ENCODE measurements around the gene AIRE. TPM values are rescaled to one million over a fixed set of nuclear protein-coding genes. Genes with fewer than 3 reads are reported as not detected.

The AIRE gene
- total and polyA plus RNA-seq, 4 donors = 0.05 TPM; not detected in 3

DNA sequence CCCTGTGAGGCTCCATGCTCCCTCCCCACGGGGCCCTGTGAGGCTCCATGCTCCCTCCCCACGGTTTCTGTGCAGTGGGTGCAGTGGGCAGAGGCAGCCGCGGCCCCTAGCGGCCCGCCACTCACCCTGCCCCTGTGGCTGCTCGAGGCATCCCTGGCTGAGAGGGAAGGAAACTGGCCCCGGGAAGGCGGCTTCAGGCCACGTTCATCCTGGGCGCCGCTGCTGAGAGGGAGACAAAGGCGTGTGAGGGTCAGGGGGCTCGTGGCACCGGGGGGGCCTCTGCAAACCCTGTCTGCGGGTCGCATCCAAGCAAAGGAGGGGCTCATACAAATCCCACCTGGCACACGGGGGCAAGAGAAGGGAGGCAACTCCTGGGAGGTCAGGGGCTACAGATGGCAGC lies 45.0 kb downstream of the AIRE start:
- Histone ChIP-seq H3K27ac (ENCODE audit: low read depth in 1 of 2, low read length in 2 of 2) (no peak overlapping the region), H3K36me3 (ENCODE audit: control insufficient read depth in 4 of 4, insufficient read depth in 3 of 4, low read depth in 1 of 4, low read length in 3 of 4) (peaks cover 4 to 27% (median 9%) of the 10 kb centered on the region in 4 donors), H3K9ac (ENCODE audit: low read depth in 1 of 2, low read length in 2 of 2) (no peak overlapping the region), H3K4me1 (ENCODE audit: control insufficient read depth in 4 of 4, insufficient read depth in 4 of 4, low read length in 3 of 4) (no peaks in the 10 kb centered on the region), H3K4me3 (ENCODE audit: low read depth in 1 of 3, low read length in 3 of 3) (no peak overlapping the region), H3K9me3 (ENCODE audit: control insufficient read depth in 4 of 4, low read length in 3 of 4) (no peaks in the 10 kb centered on the region), H3K27me3 (ENCODE audit: control insufficient read depth in 4 of 4, insufficient read depth in 4 of 4, low read length in 3 of 4) (no peaks in the 10 kb centered on the region)
- 93% methylated on average over 18 of the region's 18 CpGs for WGBS
- DNase-seq (ENCODE audit: low spot score) = no peak
- TF ChIP-seq, protein P1, sequence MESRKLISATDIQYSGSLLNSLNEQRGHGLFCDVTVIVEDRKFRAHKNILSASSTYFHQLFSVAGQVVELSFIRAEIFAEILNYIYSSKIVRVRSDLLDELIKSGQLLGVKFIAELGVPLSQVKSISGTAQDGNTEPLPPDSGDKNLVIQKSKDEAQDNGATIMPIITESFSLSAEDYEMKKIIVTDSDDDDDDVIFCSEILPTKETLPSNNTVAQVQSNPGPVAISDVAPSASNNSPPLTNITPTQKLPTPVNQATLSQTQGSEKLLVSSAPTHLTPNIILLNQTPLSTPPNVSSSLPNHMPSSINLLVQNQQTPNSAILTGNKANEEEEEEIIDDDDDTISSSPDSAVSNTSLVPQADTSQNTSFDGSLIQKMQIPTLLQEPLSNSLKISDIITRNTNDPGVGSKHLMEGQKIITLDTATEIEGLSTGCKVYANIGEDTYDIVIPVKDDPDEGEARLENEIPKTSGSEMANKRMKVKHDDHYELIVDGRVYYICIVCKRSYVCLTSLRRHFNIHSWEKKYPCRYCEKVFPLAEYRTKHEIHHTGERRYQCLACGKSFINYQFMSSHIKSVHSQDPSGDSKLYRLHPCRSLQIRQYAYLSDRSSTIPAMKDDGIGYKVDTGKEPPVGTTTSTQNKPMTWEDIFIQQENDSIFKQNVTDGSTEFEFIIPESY (IDR thresholded peaks at IDR 0.05) = no peak
- TF ChIP-seq, protein P2, sequence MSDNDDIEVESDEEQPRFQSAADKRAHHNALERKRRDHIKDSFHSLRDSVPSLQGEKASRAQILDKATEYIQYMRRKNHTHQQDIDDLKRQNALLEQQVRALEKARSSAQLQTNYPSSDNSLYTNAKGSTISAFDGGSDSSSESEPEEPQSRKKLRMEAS (IDR thresholded peaks at IDR 0.05) = no peak
- TF ChIP-seq TAF1 (conservative IDR thresholded peaks at IDR 0.05) (no peak), FOXA1 (IDR thresholded peaks at IDR 0.05) (no peak), JUND (IDR thresholded peaks at IDR 0.05) (no peak), HNF4G (IDR thresholded peaks at IDR 0.05) (no peak), RAD21 (IDR thresholded peaks at IDR 0.05) (no peak), HNF4A (conservative IDR thresholded peaks at IDR 0.05) (no peak), EGR1 (IDR thresholded peaks at IDR 0.05; ENCODE audit: low read depth in 2 of 2) (no peak), NR2F2 (IDR thresholded peaks at IDR 0.05) (no peak), GABPA (IDR thresholded peaks at IDR 0.05 in 1 of 2, conservative IDR thresholded peaks at IDR 0.05 in 1 of 2) (no peak), RXRA (IDR thresholded peaks at IDR 0.05) (no peak), SP1 (IDR thresholded peaks at IDR 0.05) (no peak), YY1 (IDR thresholded peaks at IDR 0.05) (no peak), FOXA2 (IDR thresholded peaks at IDR 0.05) (no peak)
- TF ChIP-seq, protein P3, sequence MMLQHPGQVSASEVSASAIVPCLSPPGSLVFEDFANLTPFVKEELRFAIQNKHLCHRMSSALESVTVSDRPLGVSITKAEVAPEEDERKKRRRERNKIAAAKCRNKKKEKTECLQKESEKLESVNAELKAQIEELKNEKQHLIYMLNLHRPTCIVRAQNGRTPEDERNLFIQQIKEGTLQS (IDR thresholded peaks at IDR 0.05) = no peak
- TF ChIP-seq, protein P4, sequence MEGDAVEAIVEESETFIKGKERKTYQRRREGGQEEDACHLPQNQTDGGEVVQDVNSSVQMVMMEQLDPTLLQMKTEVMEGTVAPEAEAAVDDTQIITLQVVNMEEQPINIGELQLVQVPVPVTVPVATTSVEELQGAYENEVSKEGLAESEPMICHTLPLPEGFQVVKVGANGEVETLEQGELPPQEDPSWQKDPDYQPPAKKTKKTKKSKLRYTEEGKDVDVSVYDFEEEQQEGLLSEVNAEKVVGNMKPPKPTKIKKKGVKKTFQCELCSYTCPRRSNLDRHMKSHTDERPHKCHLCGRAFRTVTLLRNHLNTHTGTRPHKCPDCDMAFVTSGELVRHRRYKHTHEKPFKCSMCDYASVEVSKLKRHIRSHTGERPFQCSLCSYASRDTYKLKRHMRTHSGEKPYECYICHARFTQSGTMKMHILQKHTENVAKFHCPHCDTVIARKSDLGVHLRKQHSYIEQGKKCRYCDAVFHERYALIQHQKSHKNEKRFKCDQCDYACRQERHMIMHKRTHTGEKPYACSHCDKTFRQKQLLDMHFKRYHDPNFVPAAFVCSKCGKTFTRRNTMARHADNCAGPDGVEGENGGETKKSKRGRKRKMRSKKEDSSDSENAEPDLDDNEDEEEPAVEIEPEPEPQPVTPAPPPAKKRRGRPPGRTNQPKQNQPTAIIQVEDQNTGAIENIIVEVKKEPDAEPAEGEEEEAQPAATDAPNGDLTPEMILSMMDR (IDR thresholded peaks at IDR 0.05; ENCODE audit: low read depth, low read length, missing input control) = no peak
- TF ChIP-seq, protein P5, sequence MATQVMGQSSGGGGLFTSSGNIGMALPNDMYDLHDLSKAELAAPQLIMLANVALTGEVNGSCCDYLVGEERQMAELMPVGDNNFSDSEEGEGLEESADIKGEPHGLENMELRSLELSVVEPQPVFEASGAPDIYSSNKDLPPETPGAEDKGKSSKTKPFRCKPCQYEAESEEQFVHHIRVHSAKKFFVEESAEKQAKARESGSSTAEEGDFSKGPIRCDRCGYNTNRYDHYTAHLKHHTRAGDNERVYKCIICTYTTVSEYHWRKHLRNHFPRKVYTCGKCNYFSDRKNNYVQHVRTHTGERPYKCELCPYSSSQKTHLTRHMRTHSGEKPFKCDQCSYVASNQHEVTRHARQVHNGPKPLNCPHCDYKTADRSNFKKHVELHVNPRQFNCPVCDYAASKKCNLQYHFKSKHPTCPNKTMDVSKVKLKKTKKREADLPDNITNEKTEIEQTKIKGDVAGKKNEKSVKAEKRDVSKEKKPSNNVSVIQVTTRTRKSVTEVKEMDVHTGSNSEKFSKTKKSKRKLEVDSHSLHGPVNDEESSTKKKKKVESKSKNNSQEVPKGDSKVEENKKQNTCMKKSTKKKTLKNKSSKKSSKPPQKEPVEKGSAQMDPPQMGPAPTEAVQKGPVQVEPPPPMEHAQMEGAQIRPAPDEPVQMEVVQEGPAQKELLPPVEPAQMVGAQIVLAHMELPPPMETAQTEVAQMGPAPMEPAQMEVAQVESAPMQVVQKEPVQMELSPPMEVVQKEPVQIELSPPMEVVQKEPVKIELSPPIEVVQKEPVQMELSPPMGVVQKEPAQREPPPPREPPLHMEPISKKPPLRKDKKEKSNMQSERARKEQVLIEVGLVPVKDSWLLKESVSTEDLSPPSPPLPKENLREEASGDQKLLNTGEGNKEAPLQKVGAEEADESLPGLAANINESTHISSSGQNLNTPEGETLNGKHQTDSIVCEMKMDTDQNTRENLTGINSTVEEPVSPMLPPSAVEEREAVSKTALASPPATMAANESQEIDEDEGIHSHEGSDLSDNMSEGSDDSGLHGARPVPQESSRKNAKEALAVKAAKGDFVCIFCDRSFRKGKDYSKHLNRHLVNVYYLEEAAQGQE (IDR thresholded peaks at IDR 0.05) = no peak
